HG03025 (cell line): ENCODE results near the gene PBX1.
A peak's percentile ranks its signal among the peaks of the same experiment; 100 is the strongest.

Source experiments
- ATAC-seq: cut with Tn5 transposase; IDR thresholded peaks from one replicate; pipeline ENCODE4 v1.9.1; 2021; ENCODE audit warnings: mild to moderate bottlenecking, moderate library complexity; ENCODE audit not compliant: unreplicated experiment, low FRiP score

PBX1 gene

DNA sequence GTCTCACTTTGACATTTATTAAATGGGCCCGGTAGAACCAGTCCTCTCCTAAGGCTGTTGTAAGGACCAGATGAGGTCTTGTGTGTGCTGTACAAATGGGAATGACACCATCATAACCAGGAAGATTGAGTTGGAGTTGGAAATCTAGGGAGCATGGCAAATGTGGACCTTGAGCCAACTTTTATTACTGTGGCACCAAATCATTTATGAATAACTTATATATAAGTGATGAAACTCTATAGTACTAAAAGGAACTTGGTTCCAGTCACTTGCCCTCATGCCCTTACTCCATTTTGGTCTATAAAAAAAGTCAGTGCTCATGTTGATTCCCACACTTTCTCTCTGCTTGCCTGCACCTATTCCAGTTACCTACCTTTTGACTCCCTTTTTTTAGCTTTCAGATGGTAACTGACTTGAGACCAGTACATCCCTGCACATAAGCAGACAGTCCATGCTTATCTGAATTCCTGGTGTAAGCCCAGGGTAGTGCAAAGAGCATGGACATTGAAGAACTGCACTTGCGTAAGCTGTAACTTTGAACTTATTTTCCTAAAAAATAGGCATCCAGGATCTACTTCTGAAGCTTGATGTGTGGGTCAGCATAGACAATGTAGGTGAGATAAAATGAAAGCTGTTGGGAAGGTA is 210.6 kb downstream of the PBX1 start:
- no peak for ATAC-seq

DNA sequence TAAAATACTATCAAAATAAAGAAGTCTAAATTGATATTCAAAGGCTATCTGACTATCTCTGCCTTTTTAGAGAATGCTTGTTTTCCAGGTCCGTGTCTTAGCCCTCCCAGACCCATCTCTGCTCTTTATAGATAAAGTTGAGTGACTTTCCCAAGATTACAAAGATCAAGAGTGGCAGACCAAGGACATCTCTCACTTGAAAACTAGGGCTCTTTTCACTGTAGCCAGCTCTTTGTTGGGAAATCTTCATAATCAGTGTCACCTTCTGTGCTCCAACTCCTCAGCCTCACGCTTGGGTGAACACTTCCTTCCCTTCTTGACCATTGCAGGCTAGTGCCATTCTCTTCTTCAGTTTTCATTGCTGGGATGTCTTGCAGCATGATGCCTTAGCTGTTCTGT is 211.1 kb downstream of the PBX1 start:
- ATAC-seq: no peak

DNA sequence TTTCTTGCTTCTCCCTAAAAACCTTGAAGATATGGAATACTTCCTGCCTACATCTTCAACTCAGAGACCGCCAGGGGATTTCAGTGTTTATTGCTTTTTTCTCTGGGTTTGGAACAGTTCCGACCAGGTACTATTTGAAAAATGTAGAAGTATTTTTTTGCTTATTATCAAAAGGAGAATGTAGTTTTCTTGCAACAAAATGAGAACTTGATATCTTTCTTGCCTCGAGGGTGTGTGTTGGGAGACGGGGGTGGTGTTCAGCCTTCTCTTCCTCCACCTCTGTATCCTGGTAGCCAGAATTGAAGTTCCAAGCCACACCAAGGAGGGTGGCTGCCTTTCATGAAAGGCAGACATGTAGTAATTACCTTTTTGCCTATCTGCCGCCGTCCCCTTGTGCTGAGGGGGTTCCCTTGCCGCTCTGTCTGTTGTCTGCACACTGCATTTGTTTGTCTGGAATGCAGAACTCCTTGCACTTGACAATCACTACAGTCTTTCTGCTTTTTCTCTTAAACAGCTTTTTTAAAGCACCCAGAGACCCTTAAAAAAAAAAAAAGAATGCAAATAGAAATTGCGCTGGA is 212.1 kb downstream of the PBX1 start:
- no peak for ATAC-seq

DNA sequence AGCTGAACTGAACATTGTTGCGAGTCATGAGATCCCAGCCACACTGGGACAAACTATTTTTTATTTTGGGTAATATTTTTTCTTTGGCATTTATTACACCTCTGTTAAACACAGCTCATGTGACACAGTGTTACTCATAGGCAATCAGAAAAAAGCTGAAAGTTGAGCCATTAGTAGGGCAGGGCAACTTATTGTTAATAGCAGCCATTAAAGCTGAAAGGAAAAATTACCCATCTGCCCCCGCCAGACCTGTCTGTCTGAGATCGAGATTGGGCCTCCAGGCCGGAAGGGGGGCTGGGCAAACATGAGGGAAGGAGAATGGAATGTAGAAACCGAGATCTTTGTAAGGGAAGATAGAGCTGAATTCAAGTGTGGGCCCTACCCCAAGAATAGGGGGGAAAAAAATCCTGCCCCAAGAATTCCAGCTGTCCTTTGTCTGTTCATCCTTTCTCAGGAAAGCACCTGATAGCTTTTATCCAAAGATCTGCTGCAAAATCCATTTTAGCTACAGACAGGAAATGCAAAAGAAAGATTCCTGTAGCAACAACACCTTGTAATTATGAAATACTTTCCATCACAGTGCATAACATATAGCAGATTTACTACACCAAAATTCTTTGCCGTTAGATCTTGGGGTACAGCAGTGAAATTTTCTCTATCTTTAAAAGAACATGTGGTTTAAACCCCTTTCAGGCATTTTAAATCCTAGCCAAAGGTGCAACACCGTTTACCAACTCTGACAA is 212.8 kb downstream of the PBX1 start:
- ATAC-seq: no peak

DNA sequence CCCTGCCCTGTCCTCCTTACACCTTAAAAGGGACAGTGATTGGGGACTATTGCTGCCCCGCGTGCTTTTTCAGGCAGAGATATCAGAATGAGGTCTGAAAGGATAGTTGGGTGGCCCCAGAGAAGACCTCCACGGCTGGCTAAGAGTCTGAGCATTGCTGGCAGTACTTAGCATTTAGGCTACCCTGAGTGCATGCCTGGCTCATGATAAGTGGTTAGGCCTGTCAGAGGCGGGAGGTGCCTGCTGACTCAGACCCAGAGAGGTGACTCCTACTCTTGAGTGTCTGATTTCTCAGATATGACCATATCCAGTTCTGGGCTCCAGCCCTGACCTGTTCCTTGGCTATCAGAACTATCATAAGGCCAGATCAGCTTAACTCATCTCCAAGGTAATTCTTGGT is 213.7 kb downstream of the PBX1 start:
- ATAC-seq: peak; percentile 72

DNA sequence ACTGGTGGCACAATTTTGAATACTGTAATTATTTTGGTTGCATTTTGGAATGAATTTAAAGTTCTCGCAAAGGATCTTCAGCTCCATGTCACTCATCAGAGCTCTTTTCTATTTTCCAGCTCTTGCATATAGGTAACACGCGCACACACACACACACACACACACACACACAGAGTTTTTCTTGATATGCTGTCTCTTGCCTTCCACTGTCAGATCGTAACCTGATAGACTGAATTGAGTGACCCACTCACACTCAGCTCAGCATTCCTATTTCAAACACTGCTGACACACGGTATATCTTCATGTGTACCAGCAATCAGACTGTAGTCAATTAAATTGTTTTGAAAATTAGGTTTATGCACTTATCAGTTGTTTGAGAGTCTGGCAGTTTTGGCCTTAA is 214.1 kb downstream of the PBX1 start:
- no peak for ATAC-seq

DNA sequence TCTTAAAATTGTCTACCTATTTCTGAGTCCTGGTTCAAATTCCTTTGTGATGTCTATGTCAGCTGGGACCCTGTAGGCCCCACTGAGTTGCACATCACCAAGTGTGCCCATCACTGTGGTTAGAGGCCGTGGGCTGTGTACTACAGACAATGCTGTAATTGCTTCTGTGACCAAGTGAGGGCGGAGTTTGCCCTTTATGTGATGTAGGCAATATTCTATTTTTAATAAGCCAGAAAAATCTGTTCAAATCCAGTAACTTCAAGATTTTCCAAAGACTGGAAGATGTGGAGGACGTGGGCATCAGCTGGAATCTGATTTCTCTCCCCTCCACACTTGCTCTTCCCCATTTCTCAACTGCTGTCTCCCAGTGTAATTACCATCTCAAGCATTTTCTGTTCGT is 215.4 kb downstream of the PBX1 start:
- no peak for ATAC-seq

DNA sequence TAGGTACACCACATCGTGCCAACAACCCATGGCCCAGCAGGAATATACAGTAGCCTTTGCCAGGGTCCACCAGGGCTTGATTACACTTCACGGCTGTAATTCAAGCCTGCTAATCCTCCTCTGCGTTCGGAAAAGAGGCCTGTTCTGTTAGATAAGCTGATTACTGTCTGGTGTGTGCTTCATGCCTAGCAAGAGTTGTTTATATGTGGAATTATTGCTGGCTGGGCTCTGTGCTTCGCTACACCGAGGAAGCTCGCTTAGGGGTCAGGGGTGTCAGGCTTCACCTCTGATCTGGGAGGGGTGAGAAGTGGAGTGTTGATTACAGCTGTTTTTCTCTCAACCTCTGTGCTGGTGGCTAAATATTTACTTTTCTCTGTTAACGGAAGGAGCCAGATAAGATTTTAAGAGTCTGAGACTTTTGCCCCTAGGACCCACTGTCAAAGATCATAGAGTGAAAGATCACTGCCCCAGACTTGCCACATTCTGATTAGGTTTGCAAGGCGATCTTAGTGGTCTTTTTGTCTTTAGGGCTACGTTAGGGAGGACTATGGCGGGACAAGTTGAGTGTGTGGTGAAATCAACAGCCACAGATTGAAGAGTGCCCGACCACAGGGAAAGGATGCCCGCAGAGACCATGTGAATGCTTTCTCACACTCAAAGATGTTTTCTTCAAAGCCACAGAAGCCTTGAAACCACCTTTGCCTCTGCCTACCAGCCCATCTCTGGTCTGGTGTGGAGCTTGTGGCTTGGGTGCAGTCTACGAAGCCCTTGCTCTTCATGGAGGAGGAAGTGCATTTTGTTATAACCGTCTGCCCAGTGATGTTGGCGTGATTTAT is 216.1 kb downstream of the PBX1 start:
- no peak for ATAC-seq

DNA sequence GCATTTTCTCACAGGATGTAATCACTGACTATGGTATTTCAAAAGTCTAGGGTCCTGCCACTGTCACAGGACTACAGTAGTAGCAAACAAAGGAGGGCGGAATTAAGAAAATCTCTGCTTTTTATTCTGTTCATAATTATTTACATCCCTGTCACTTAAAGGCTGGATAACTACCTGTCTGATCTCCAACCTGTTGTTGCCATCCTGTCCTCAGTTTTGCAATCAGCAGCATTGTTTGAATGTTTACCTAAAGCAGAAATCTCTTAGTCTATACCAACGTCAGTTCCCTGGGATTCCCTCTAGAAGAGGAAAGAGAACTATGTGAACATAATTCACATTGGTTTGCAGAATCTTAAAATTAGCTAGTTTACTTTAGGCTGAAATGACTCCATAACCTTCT is 218.5 kb downstream of the PBX1 start:
- no peak for ATAC-seq

DNA sequence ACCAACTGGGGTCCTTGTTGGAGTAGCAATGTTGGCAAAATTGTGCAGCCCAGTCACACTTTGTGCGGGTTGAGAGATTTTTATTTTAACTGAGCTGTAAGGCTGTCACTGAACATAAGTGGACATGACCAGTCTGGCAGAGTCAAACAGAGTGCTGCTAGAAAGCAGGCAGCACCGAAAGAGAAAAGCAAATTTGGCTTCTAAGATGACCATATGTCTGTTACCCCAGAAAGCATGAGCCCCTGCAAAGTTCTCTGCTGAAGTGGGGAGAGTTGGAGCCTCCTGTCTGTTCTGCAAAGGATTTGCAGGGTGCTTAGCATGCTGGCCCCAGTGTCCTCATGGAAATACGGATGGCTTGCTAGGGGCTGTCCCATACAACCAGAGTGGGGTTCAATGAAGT is 220.4 kb downstream of the PBX1 start:
- no peak for ATAC-seq

DNA sequence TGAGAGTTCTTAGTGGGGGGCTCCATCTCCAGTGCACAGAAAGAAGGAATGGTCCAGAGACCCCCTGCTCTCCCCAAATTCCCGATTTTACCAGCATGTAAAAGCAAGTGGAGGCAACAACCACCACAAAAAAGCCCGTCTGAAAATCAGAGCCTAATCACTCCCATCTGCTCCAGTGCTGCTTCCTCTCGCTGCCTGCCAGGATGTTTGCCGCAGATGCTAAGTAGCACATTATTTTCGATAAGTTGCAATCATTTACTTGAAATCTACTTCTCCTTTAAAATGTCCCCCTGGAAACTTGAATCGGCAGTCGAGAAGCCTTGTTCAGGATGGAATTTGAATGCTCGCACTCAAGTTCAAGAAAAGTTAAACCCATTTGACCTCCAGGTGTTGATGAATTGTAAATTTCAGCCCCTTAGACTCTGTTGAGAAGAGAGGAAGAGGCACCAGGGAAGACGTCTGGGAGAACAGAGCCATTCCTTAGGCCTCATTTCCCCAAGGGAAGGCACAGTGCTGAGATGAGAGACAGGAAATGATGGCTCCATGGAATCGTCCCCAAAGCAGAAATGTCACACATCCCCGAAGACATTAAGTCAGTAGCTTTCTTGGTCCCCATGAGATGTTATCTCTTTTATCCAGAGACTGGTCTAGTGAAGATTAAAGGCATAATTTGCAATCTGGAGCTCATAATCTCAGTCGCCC is 221.3 kb downstream of the PBX1 start:
- no peak for ATAC-seq

DNA sequence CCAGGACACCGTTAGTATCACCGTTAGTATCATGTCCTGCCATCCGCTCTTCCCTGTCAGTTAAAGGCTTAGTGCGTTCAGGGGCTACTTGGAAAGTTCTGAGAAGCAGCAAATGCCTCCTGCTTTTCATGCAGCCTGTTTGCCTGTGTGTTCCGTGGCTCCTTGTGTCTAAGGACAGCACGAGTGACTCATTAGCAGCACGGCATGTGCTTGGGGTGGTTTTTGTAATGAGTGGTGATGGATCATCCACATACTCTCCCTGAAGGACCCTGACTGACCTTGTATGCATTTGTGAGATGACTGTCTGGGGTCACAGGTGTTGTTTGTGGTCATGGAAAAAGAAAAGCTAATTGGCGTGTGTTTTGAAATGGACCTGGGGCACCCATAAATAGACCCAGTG is 221.9 kb downstream of the PBX1 start:
- ATAC-seq: no peak

DNA sequence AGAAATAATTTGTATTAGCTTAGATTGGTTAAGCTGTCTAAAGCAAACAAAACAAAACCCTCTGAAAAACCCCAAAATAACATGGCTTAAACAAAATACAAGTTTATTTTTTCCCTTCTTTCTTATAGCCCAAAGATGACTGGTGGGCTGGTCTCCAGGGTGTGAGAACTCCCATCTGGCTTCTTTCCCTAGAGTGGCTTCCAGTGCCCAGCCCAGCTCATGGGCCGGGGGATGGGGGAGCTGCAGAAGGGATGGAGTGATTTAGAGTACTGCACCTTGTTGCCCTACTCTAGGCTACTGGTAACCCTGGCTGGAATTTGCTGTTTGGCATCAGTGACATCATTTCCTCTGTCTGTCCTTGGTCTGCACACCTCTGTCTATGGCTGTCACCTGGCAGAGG is 223.0 kb downstream of the PBX1 start:
- ATAC-seq: no peak

DNA sequence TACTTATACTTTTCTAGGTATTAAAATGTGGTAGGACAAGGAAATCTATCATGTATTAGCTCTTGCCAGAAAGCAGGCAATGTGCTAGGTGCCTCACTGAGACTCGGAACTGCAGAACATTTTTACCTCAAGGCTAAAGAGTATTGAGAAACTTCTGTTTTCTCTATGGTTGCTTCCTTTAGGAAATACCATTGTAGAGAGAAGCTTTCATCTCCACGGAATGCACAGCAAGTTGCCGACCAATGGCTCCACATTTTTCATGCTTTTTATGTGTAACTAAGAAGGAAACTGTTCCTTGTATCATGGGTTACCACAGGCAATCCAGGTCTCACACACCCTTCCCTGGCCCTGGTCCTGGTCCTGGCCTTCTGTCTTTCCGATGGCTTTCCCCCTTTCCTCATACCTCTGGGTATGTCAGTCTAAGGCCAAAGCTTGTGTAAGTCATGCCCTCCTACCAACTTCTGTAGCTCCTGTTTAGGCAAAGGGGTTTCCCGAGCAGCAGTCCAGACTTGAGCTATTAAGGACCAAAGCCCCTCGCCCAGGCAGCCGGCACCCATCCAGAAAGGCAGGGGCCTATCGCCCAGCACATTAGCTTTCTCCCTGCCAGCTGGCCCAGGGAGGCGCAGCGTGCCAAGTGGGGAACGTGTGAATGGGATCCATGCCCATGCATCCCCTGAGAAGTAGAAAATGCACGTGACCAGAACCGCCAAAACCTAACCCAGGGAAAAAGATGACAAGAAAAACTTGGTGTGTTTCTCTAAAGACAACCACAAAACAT is 225.0 kb downstream of the PBX1 start:
- no peak for ATAC-seq

DNA sequence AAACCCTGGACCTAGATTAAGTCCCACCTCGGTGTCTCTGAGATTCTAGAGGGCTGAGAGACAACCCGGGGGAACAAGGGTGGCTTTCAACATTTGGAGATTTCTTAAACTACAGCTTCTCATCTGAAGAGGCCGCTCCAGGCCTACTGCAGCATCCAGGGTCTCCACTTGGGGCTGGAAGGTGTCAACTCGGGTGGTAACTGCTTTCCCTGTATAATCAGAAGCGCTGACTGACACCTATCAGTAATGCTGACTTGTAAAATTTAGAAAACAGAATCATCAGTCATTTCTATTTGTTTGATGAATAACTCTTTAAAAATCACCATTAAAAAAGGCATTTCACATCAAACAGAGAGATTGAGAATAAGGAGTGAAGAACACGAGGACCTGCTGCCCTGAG is 226.0 kb downstream of the PBX1 start:
- ATAC-seq: no peak

DNA sequence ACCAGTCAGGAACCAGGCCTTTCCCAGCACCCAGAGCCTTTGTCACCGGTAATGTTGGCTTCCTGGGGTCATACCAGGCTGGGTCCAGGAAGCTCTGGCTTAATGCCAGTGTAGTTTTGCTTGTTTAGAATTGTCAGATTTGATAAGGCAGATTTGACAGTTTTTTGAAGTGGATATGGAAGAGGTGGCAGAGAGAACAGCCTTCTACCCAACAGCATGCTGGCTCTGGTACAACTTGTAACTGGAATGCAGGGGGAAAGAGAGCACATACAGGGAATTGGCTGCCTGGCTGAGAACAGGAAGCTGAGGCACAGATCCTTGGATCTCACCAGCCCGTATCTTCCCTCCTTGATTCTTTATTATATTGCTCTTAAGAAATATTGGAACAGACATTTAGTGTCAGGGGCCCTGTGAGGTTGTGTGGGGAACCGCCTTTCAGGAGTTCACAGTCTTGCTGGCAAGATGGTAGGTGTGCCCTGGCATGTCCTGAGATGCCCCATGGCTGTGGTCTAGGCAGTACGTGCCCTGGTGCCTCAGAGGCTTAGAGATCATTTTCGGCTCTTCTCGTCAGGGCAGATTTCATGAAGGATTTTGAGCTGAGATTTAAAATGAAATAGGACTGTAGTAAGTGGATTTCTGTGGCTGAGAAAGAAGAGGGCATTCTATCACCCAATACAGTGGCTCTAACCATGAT is 227.0 kb downstream of the PBX1 start:
- ATAC-seq: no peak

DNA sequence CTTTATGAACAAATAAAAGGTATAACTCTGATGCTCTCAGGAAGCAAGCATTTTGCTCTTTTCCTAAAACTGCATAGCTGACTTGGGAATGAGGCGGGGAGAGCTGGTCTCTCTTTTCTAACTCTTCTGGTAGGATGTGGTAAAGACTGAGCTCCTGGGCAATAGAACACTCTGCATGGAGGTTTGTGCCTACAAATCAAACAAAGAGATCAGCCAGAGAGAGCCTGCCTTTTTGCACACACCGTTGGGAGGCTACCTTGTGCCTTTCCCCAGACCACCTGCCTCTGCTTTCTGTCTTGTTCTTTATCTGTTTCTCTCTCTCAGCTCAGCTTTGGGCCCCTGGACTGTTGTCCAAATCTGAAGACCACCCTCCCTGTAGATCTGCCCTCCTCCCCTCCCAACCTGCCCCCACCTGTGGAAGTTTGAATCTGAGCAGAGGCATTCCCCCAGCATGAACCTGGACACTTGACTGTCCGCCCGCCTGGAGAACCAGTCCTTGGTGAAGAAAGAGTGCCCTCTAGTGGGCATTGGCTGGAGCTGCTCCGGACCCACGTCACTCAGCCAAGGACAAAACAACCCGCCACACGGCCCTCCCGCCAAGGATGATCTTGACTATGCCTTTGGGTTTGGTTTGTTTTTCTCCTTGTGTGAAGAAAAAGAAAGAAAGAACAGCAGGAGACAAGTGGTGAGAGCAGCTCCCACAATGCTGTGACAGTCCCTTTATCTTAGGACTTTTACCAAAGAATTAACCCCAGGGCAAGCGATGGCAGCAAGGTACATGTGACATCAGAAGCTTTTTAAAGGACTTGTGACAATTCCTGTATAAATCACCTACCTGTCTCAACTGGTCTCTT is 228.2 kb downstream of the PBX1 start:
- ATAC-seq: peak; percentile 97

DNA sequence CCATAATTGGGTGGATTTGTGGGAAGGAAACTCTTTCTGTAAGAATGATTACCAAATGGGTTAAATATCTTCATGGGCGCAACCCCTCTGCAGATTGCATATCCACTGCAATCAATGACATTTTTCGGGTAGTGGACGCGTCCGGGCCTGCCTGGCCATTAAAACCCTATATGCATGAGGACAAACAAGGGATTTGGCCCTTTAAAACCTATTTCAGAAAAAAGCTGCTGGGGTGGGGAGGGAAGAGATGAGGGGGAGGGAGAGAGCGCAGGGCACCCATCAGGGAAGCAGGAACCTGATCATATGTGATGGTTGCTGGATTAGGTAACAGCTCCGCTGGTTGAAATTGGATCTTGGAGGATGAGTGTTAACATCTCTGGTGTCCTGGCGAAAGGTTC is 228.8 kb downstream of the PBX1 start:
- ATAC-seq: no peak
